HEK293 (cell line): ENCODE results near the gene KDM4B.

Experiments used
- CTCF ChIA-PET: fragments of 350-600 bp; formaldehyde crosslinking; extraction: SDS; loops from one replicate; lab custom pipeline; 2021; ENCODE audit warnings: antibody characterized with exemption; lab: Yijun Ruan, JAX
- POLR2A ChIA-PET: fragments of 300-600 bp; formaldehyde crosslinking; extraction: SDS; loops from one replicate; lab custom pipeline; 2020; ENCODE audit warnings: antibody characterized with exemption, inconsistent platforms; lab: Yijun Ruan, JAX
- H3K27ac ChIP-seq: fragments of 200-500 bp; sonication (Bioruptor generic); 2 replicates; pipeline ENCODE4 v1.5.1; 2014; ENCODE audit warnings: low read depth, low read length, control low read depth, inconsistent platforms; ENCODE audit errors: extremely low read depth
- H3K36me3 ChIP-seq, 2 experiments: fragments of 200-500 bp in 1 of 2; sonication (Bioruptor generic) in 1 of 2; 1 replicate in 1 of 2; 2 replicates in 1 of 2; pipeline ENCODE4 v1.5.1; 2014 to 2017; ENCODE audit warnings: inconsistent platforms in 2 of 2, low read length in 2 of 2; ENCODE audit not compliant: control insufficient read depth in 2 of 2, insufficient read depth in 1 of 2
- H3K4me1 ChIP-seq: fragments of 200-500 bp; sonication (Bioruptor generic); 2 replicates; pipeline ENCODE4 v1.5.1; 2014; ENCODE audit warnings: mild to moderate bottlenecking, low read length, inconsistent platforms; ENCODE audit not compliant: control insufficient read depth, insufficient read depth
- H3K4me3 ChIP-seq: 2 replicates; pipeline ENCODE4 v1.5.1; 2011; ENCODE audit warnings: low read depth, mild to moderate bottlenecking, control low read depth, low read length, moderate library complexity
- H3K9me3 ChIP-seq: fragments of 200-500 bp; sonication (Bioruptor generic); 2 replicates; pipeline ENCODE4 v1.5.1; 2014; ENCODE audit warnings: low read depth, low read length, inconsistent platforms; ENCODE audit not compliant: control insufficient read depth, insufficient read depth
- EGR2 ChIP-seq: fragments of 450-650 bp; formaldehyde crosslinking; IDR thresholded peaks from 2 replicates; pipeline ENCODE4 v1.5.1; 2016; ENCODE audit warnings: low read depth, missing biosample characterization, missing genetic modification characterization
- HOXC10 ChIP-seq: sonication (generic); formaldehyde crosslinking; IDR thresholded peaks from 2 replicates; pipeline ENCODE4 v1.8.1; 2023; ENCODE audit warnings: mild to moderate bottlenecking, missing genetic modification reagents
- SALL2 ChIP-seq: fragments of 450-650 bp; formaldehyde crosslinking; IDR thresholded peaks from 2 replicates; pipeline ENCODE4 v1.5.0; 2017; ENCODE audit warnings: missing biosample characterization, mild to moderate bottlenecking, missing genetic modification characterization, borderline replicate concordance
- SCRT2 ChIP-seq: fragments of 450-650 bp; formaldehyde crosslinking; IDR thresholded peaks from 2 replicates; pipeline ENCODE4 v1.5.1; 2016; ENCODE audit warnings: missing biosample characterization, missing genetic modification characterization
- YY1 ChIP-seq: fragments of 450-650 bp; formaldehyde crosslinking; IDR thresholded peaks from 2 replicates; pipeline ENCODE4 v1.5.1; 2018; ENCODE audit warnings: missing biosample characterization, missing genetic modification characterization
- ZBTB10 ChIP-seq: fragments of 450-650 bp; formaldehyde crosslinking; IDR thresholded peaks from 2 replicates; pipeline ENCODE4 v1.5.1; 2016; ENCODE audit warnings: missing biosample characterization, missing genetic modification characterization
- ZBTB21 ChIP-seq: fragments of 450-650 bp; formaldehyde crosslinking; IDR thresholded peaks from 2 replicates; pipeline ENCODE4 v1.5.1; 2017; ENCODE audit warnings: missing biosample characterization, missing genetic modification characterization
- ZBTB8A ChIP-seq: fragments of 450-650 bp; formaldehyde crosslinking; IDR thresholded peaks from 2 replicates; pipeline ENCODE4 v1.5.1; 2016; ENCODE audit warnings: missing biosample characterization, missing genetic modification characterization
- ZNF223 ChIP-seq: fragments of 450-650 bp; formaldehyde crosslinking; IDR thresholded peaks from 2 replicates; pipeline ENCODE4 v1.5.1; 2016; ENCODE audit warnings: missing biosample characterization, missing genetic modification characterization
- ZNF280C ChIP-seq: fragments of 450-650 bp; formaldehyde crosslinking; IDR thresholded peaks from 2 replicates; pipeline ENCODE4 v1.5.1; 2016; ENCODE audit warnings: missing biosample characterization, missing genetic modification characterization
- ZNF292 ChIP-seq: fragments of 450-650 bp; formaldehyde crosslinking; IDR thresholded peaks from 2 replicates; pipeline ENCODE4 v1.5.1; 2016; ENCODE audit warnings: low read depth, missing biosample characterization, missing genetic modification characterization, borderline replicate concordance
- ZNF350 ChIP-seq: fragments of 450-650 bp; formaldehyde crosslinking; IDR thresholded peaks from 2 replicates; pipeline ENCODE4 v1.5.0; 2017; ENCODE audit warnings: missing biosample characterization, mild to moderate bottlenecking, missing genetic modification characterization
- ZNF48 ChIP-seq: fragments of 450-650 bp; formaldehyde crosslinking; IDR thresholded peaks from 2 replicates; pipeline ENCODE4 v1.5.1; 2016; ENCODE audit warnings: missing biosample characterization, missing genetic modification characterization
- ZNF513 ChIP-seq: fragments of 450-650 bp; IDR thresholded peaks from 2 replicates; pipeline ENCODE4 v1.5.1; 2018; ENCODE audit warnings: missing biosample characterization, missing genetic modification characterization
- ZNF514 ChIP-seq: fragments of 450-650 bp; formaldehyde crosslinking; IDR thresholded peaks from 2 replicates; pipeline ENCODE4 v1.5.1; 2016; ENCODE audit warnings: missing biosample characterization, missing genetic modification characterization
- ZNF521 ChIP-seq: fragments of 450-650 bp; formaldehyde crosslinking; IDR thresholded peaks from 2 replicates; pipeline ENCODE4 v1.5.1; 2017; ENCODE audit warnings: missing biosample characterization, mild to moderate bottlenecking, missing genetic modification characterization
- ZNF585B ChIP-seq: fragments of 450-650 bp; formaldehyde crosslinking; IDR thresholded peaks from 2 replicates; pipeline ENCODE4 v1.5.1; 2016; ENCODE audit warnings: missing biosample characterization, missing genetic modification characterization
- ZNF596 ChIP-seq: fragments of 450-650 bp; IDR thresholded peaks from 2 replicates; pipeline ENCODE4 v1.5.0; 2018; ENCODE audit warnings: missing biosample characterization, mild to moderate bottlenecking, missing genetic modification characterization, moderate library complexity
- ZNF658 ChIP-seq: fragments of 450-650 bp; formaldehyde crosslinking; IDR thresholded peaks from 2 replicates; pipeline ENCODE4; 2016; ENCODE audit warnings: missing biosample characterization, missing genetic modification characterization
- ZNF670 ChIP-seq: fragments of 450-650 bp; formaldehyde crosslinking; IDR thresholded peaks from 2 replicates; pipeline ENCODE4 v1.5.1; 2016; ENCODE audit warnings: missing biosample characterization, missing genetic modification characterization, low read depth
- ZNF76 ChIP-seq: fragments of 450-650 bp; formaldehyde crosslinking; IDR thresholded peaks from 2 replicates; pipeline ENCODE4; 2016; ENCODE audit warnings: low read depth, missing biosample characterization, missing genetic modification characterization, borderline replicate concordance

The KDM4B gene

GRCh38 chr19:4977299-4978174, 8.6 kb downstream of the KDM4B start (continued):
- TF ChIP-seq YY1 (tag by site-specific recombination) (no peak), ZNF350 (no peak), SCRT2 (tag by site-specific recombination) (no peak), ZNF585B (no peak), ZNF280C (no peak), ZNF596 (tag by site-specific recombination) (no peak), SALL2 (no peak), ZNF48 (tag by site-specific recombination) (no peak), ZNF521 (tag by site-specific recombination) (no peak)

- no peak overlapping the region for H3K27ac ChIP-seq
- TF ChIP-seq ZNF670 (no peak), ZNF658 (tag by site-specific recombination) (no peak), ZBTB8A (tag by site-specific recombination) (no peak), EGR2 (tag by site-specific recombination) (no peak), ZBTB10 (tag by site-specific recombination) (no peak), ZBTB21 (no peak), HOXC10 (CRISPR knock-in tag) (no peak), ZNF514 (no peak), ZNF76 (no peak), ZNF223 (tag by site-specific recombination) (no peak), ZNF513 (tag by site-specific recombination) (no peak), ZNF292 (tag by site-specific recombination) (no peak)
- peaks cover 0 to 10% of the 10 kb centered on the region in 2 experiments; a peak in 2 of 3 replicates for H3K36me3 ChIP-seq
- H3K9me3 ChIP-seq, result no peaks in the 10 kb centered on the region
- H3K4me1 ChIP-seq, result peaks cover 19% of the 10 kb centered on the region; the same call in 1 of the 2 replicates
- H3K4me3 ChIP-seq, result no peak overlapping the region
- POLR2A ChIA-PET, result interaction anchor here (2.1 kb wide), 1 partner anchor 10 kb away, joined by 20 read pairs; the partner anchor contains the start of gene KDM4B
- CTCF ChIA-PET, result interaction anchor here (0.6 to 1.6 kb wide), 5 partner anchors 21 to 67 kb away, joined by 3 to 7 read pairs (median 3); no protein-coding TSS in a partner anchor
Measured at GRCh38 chr19:4979211-4979807, 10.4 kb downstream of the KDM4B start.
